ENCODE data around the gene AGAP1. TPM values are rescaled to one million over a fixed set of nuclear protein-coding genes. Genes with fewer than 3 reads are reported as not detected.

AGAP1 gene
- polyA plus RNA-seq, 1 experiment = 12.4 TPM

DNA sequence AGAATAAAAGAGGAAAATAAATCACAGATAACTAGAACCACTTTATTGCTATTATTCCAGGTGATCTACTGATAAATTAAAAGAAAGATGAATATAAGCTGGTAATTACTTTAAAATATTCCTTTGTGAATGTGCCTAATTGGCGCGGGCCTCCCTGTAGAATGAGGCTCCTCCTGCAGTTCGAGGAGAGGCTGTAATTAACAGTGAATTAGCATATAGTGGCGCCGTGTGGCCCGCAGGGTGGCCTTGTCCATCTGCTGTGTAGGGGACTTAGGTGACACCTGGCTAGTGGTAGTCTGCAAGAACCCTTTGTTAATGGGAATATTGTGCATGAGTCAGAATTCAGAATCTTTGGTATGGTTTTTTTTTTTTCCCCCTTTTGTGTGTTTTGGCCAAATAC lies 119.8 kb downstream of the AGAP1 start:
- H3K4me3 ChIP-seq (ENCODE audit: low read depth, low read length) = no peak overlapping the region
- ChIA-PET POLR2A (no interaction called here), CTCF (interaction anchor here (1.4 kb wide), 1 partner anchor 21 kb away, joined by 3 read pairs; no protein-coding TSS in a partner anchor)
- H3K27me3 ChIP-seq (ENCODE audit: control insufficient read depth, insufficient read depth, low read length) = no peaks in the 10 kb centered on the region
- H3K9me3 ChIP-seq (ENCODE audit: control insufficient read depth, insufficient read depth, low read length) = no peaks in the 10 kb centered on the region; the same call in 1 of the 2 replicates
- no peak overlapping the region for H3K27ac ChIP-seq (ENCODE audit: low read depth, low read length)
- no peak for TF ChIP-seq CTCF (IDR thresholded peaks at IDR 0.05; ENCODE audit: low read depth, low read length)
- DNase-seq (ENCODE audit: low read depth, low spot score) = no peak

DNA sequence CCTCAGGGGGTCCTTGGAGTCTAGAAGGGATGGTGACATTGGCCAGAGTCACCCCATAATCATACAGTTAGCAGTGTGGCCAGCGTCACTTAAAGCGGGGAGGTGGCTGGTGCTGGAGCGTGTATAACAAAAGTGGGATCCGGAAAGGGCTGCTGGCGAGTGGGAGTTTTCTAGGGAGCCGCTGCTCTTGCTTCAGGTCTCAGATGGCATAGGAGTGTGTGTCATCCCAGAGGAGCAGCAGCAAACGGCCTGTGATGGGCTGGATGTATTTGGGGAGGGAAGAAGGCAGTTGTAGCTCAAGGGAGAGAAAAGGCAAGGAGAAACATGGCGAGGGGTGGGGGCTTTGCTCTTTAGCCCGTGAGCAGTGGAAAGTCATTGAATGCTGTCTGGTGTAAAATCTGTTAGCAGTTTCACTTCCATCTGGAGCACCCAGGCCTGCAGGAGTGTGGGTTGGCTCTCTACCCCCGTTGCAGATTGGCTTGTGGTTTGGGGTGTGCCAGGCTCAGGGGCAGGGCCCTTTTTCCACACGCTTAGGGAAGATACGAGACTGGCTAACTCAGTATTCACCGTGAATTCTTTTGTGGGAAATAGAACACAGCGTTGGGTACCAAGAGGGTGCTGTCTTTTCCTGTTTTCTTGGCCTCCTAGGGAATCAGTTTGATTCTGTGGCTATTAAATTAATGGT lies 120.5 kb downstream of the AGAP1 start:
- no peak for TF ChIP-seq CTCF (IDR thresholded peaks at IDR 0.05; ENCODE audit: low read depth, low read length)
- Histone ChIP-seq H3K9me3 (ENCODE audit: control insufficient read depth, insufficient read depth, low read length) (no peaks in the 10 kb centered on the region; the same call in 1 of the 2 replicates), H3K27ac (ENCODE audit: low read depth, low read length) (no peak overlapping the region), H3K27me3 (ENCODE audit: control insufficient read depth, insufficient read depth, low read length) (no peaks in the 10 kb centered on the region), H3K4me3 (ENCODE audit: low read depth, low read length) (no peak overlapping the region)
- ChIA-PET POLR2A (interaction anchor here (1.5 kb wide), 1 partner anchor 9 kb away, joined by 3 read pairs; no protein-coding TSS in a partner anchor), CTCF (interaction anchor here (1.2 to 1.4 kb wide), 2 partner anchors 19 to 21 kb away, joined by 3 read pairs; no protein-coding TSS in a partner anchor)
- no peak for DNase-seq (ENCODE audit: low read depth, low spot score)

GRCh38 chr2:235614900-235615712 lies 121.3 kb downstream of the AGAP1 start:
- peak; percentile 61 for DNase-seq (ENCODE audit: low read depth, low spot score)
- ChIA-PET POLR2A (interaction anchor here (0.6 to 1.5 kb wide), 3 partner anchors 9 to 80 kb away, joined by 3 read pairs; no protein-coding TSS in a partner anchor), CTCF (interaction anchor here (0.6 to 1.2 kb wide), 4 partner anchors 20 to 485 kb away, joined by 3 to 5 read pairs (median 3); no protein-coding TSS in a partner anchor)
- Histone ChIP-seq H3K4me3 (ENCODE audit: low read depth, low read length) (no peak overlapping the region), H3K27ac (ENCODE audit: low read depth, low read length) (peak overlapping the region; percentile 75), H3K9me3 (ENCODE audit: control insufficient read depth, insufficient read depth, low read length) (no peaks in the 10 kb centered on the region), H3K27me3 (ENCODE audit: control insufficient read depth, insufficient read depth, low read length) (peaks cover 5% of the 10 kb centered on the region)
- TF ChIP-seq CTCF (IDR thresholded peaks at IDR 0.05; ENCODE audit: low read depth, low read length) = no peak

- H3K27ac ChIP-seq (ENCODE audit: low read depth, low read length) = no peak overlapping the region
These were observed 123.0 kb downstream of the AGAP1 start for GRCh38 chr2:235616885-235617284.

More at GRCh38 chr2:235616885-235617284, 123.0 kb downstream of the AGAP1 start:
- Histone ChIP-seq H3K4me3 (ENCODE audit: low read depth, low read length) (no peak overlapping the region), H3K27me3 (ENCODE audit: control insufficient read depth, insufficient read depth, low read length) (peaks cover 5% of the 10 kb centered on the region), H3K9me3 (ENCODE audit: control insufficient read depth, insufficient read depth, low read length) (no peaks in the 10 kb centered on the region)
- no peak for TF ChIP-seq CTCF (IDR thresholded peaks at IDR 0.05; ENCODE audit: low read depth, low read length)
- POLR2A ChIA-PET = no interaction called here
- CTCF ChIA-PET = interaction anchor here (2.8 kb wide), 1 partner anchor 130 kb away, joined by 18 read pairs; no protein-coding TSS in a partner anchor
- no peak for DNase-seq (ENCODE audit: low read depth, low spot score)

Measured in AG04450 (cell line).